ENCODE data around the gene DARS1. TPM values are rescaled to one million over a fixed set of nuclear protein-coding genes. Genes with fewer than 3 reads are reported as not detected.

The DARS1 gene
- polyA plus RNA-seq, 1 of the 3 experiments (the other 2 are of a cell fraction) = 52.2 TPM

- Histone ChIP-seq H3K36me3 (replicated peaks in 1 of 2; ENCODE audit: control insufficient read depth in 1 of 2, insufficient read depth in 2 of 2, low read length in 1 of 2) (peaks cover 37 to 52% of the 10 kb centered on the region in 2 experiments), H3K27ac (ENCODE audit: low read depth in 2 of 2, low read length in 1 of 2) (no peak overlapping the region), H3K79me2 (ENCODE audit: insufficient read depth) (no peaks in the 10 kb centered on the region), H3K9ac (no peak overlapping the region), H4K20me1 (ENCODE audit: insufficient read depth) (no peaks in the 10 kb centered on the region), H3K4me1 (ENCODE audit: control insufficient read depth in 1 of 2, insufficient read depth in 2 of 2, low read depth in 1 of 2, low read length in 1 of 2) (no peaks in the 10 kb centered on the region; a peak in 1 of 4 replicates), H3K27me3 (ENCODE audit: insufficient read depth) (no peaks in the 10 kb centered on the region), H3K9me2 (no peaks in the 10 kb centered on the region), H3F3A (replicated peaks; ENCODE audit: insufficient read depth) (peaks cover 35% of the 10 kb centered on the region), H3K4me3 (ENCODE audit: low read depth in 2 of 2, low read length in 1 of 2) (no peak overlapping the region), H3K4me2 (no peak overlapping the region), H2AFZ (ENCODE audit: low read depth) (no peak overlapping the region), H3K9me3 (no peaks in the 10 kb centered on the region)
- DNase-seq = peak; percentile 21
- ChIA-PET POLR2A (interaction anchor here (0.6 kb wide), 1 partner anchor 1611 kb away, joined by 3 read pairs; no protein-coding TSS in a partner anchor), CTCF (interaction anchor here (0.6 to 7.3 kb wide), 46 partner anchors 9 to 1919 kb away, joined by 3 to 158 read pairs (median 4); partner anchors contain the start of gene CXCR4)
- 77% methylated on average over 5 of the region's 5 CpGs for WGBS (ENCODE audit: low lambda C conversion rate)
- TF ChIP-seq CTCF (IDR thresholded peaks at IDR 0.05) (peak; percentile 88), RAD21 (IDR thresholded peaks at IDR 0.05; ENCODE audit: low read length) (peak; percentile 73), NRF1 (IDR thresholded peaks at IDR 0.05; ENCODE audit: low read depth, low read length) (no peak)
Measured at GRCh38 chr2:135913727-135914365, 71.6 kb downstream of the DARS1 start.

GRCh38 chr2:135909976-135910375 lies 75.5 kb downstream of the DARS1 start:
- Histone ChIP-seq H3K79me2 (ENCODE audit: insufficient read depth) (no peaks in the 10 kb centered on the region), H3K4me3 (ENCODE audit: low read depth in 2 of 2, low read length in 1 of 2) (no peak overlapping the region), H3K4me1 (ENCODE audit: control insufficient read depth in 1 of 2, insufficient read depth in 2 of 2, low read depth in 1 of 2, low read length in 1 of 2) (no peaks in the 10 kb centered on the region; a peak in 1 of 4 replicates), H3K9ac (no peak overlapping the region), H3K9me2 (no peaks in the 10 kb centered on the region), H2AFZ (ENCODE audit: low read depth) (no peak overlapping the region), H3F3A (replicated peaks; ENCODE audit: insufficient read depth) (peaks cover 23% of the 10 kb centered on the region), H3K9me3 (no peaks in the 10 kb centered on the region), H3K4me2 (no peak overlapping the region), H3K36me3 (replicated peaks in 1 of 2; ENCODE audit: control insufficient read depth in 1 of 2, insufficient read depth in 2 of 2, low read length in 1 of 2) (peaks cover 62 to 69% of the 10 kb centered on the region in 2 experiments), H3K27me3 (ENCODE audit: insufficient read depth) (no peaks in the 10 kb centered on the region), H4K20me1 (ENCODE audit: insufficient read depth) (no peaks in the 10 kb centered on the region), H3K27ac (ENCODE audit: low read depth in 2 of 2, low read length in 1 of 2) (peak overlapping the region in 1 of 2 experiments; percentile 43; a peak in 2 of 4 replicates)
- no peak for TF ChIP-seq CHD2 (IDR thresholded peaks at IDR 0.05; ENCODE audit: low read length, partially characterized antibody)
- peak; percentile 19; the same call in 1 of the 2 replicates for TF ChIP-seq FOSL2 (IDR thresholded peaks at IDR 0.05; ENCODE audit: borderline replicate concordance, low read depth)
- peak; percentile 64 for TF ChIP-seq TCF12 (IDR thresholded peaks at IDR 0.05)
- TF ChIP-seq ELF1 (IDR thresholded peaks at IDR 0.05) = no peak
- TF ChIP-seq TEAD4 (IDR thresholded peaks at IDR 0.05; ENCODE audit: borderline replicate concordance, insufficient read depth) = 0 out of 2 replicates have a peak, but pooled peaks have one; percentile 17
- TF ChIP-seq RAD21 (IDR thresholded peaks at IDR 0.05; ENCODE audit: low read length) = no peak
- CTCF ChIA-PET = interaction anchor here (0.9 kb wide), 1 partner anchor 474 kb away, joined by 6 read pairs; no protein-coding TSS in a partner anchor
- POLR2A ChIA-PET = no interaction called here
- no peak for DNase-seq

GRCh38 chr2:135905679-135906078 lies 79.7 kb downstream of the DARS1 start:
- Histone ChIP-seq H3K4me1 (ENCODE audit: control insufficient read depth in 1 of 2, insufficient read depth in 2 of 2, low read depth in 1 of 2, low read length in 1 of 2) (no peaks in the 10 kb centered on the region; a peak in 1 of 4 replicates), H3K4me2 (no peak overlapping the region), H3K9ac (no peak overlapping the region), H3K4me3 (ENCODE audit: low read depth in 2 of 2, low read length in 1 of 2) (no peak overlapping the region), H3K79me2 (ENCODE audit: insufficient read depth) (no peaks in the 10 kb centered on the region), H3K27me3 (ENCODE audit: insufficient read depth) (no peaks in the 10 kb centered on the region), H3F3A (replicated peaks; ENCODE audit: insufficient read depth) (peaks cover 10% of the 10 kb centered on the region), H3K9me3 (no peaks in the 10 kb centered on the region), H4K20me1 (ENCODE audit: insufficient read depth) (no peaks in the 10 kb centered on the region), H3K9me2 (no peaks in the 10 kb centered on the region), H2AFZ (ENCODE audit: low read depth) (no peak overlapping the region), H3K36me3 (replicated peaks in 1 of 2; ENCODE audit: control insufficient read depth in 1 of 2, insufficient read depth in 2 of 2, low read length in 1 of 2) (peaks cover 38 to 39% of the 10 kb centered on the region in 2 experiments), H3K27ac (ENCODE audit: low read depth in 2 of 2, low read length in 1 of 2) (no peak overlapping the region)
- DNase-seq = no peak
- ChIA-PET POLR2A (no interaction called here), CTCF (no interaction called here)
- TF ChIP-seq ELF1 (IDR thresholded peaks at IDR 0.05) (no peak), GATA2 (CRISPR knock-in tag; IDR thresholded peaks at IDR 0.05) (no peak), USF2 (IDR thresholded peaks at IDR 0.05; ENCODE audit: borderline replicate concordance, low read depth, low read length) (no peak), MAX (IDR thresholded peaks at IDR 0.05; ENCODE audit: low read depth) (no peak), FOSL2 (IDR thresholded peaks at IDR 0.05; ENCODE audit: borderline replicate concordance, low read depth) (no peak), SMC3 (IDR thresholded peaks at IDR 0.05; ENCODE audit: low read depth, low read length) (no peak), RFX5 (IDR thresholded peaks at IDR 0.05; ENCODE audit: low read length) (no peak), RAD21 (IDR thresholded peaks at IDR 0.05; ENCODE audit: low read length) (no peak), YY1 (IDR thresholded peaks at IDR 0.05; ENCODE audit: low read depth) (no peak), CTCF (IDR thresholded peaks at IDR 0.05) (no peak), RXRA (IDR thresholded peaks at IDR 0.05; ENCODE audit: borderline replicate concordance, low read depth) (no peak), NRF1 (IDR thresholded peaks at IDR 0.05; ENCODE audit: low read depth, low read length) (no peak), JUND (IDR thresholded peaks at IDR 0.05) (no peak)

All from SK-N-SH (cell line).